ENCODE results near the gene SPAG9.

GRCh38 chr17:50939795-50940684 is 180.6 kb downstream of the SPAG9 start:
- TF ChIP-seq POLR2AphosphoS5 (IDR thresholded peaks at IDR 0.05): no peak
- TF ChIP-seq CTCF (IDR thresholded peaks at IDR 0.05): no peak
- no peak for TF ChIP-seq EP300 (IDR thresholded peaks at IDR 0.05)
- TF ChIP-seq POLR2A (IDR thresholded peaks at IDR 0.05): no peak

All from upper lobe of left lung (tissue), 4 donors.